ENCODE measurements around the gene EIF5A. TPM values are rescaled to one million over a fixed set of nuclear protein-coding genes. Genes with fewer than 3 reads are reported as not detected.

The EIF5A gene
- total RNA-seq, 1 experiment from 2014 or later = 1,140 TPM

DNA sequence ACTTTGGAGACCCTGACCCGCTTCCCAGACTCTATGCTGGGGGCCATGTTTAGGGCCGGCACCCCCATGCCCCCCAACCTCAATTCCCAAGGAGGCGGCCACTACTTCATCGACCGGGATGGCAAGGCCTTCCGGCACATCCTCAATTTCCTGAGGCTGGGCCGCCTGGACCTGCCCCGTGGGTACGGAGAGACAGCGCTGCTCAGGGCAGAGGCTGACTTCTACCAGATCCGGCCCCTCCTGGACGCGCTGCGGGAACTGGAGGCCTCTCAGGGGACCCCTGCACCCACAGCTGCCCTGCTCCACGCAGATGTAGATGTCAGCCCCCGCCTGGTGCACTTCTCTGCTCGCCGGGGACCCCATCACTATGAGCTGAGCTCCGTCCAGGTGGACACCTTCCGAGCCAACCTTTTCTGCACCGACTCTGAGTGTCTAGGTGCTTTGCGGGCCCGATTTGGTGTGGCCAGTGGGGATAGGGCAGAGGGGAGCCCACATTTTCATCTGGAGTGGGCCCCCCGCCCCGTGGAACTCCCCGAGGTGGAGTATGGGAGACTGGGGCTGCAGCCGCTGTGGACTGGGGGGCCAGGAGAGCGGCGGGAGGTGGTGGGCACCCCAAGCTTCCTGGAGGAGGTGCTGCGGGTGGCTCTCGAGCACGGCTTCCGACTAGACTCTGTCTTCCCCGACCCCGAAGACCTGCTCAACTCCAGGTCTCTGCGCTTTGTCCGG lies 45.6 kb downstream of the EIF5A start:
- no peaks in the 10 kb centered on the region for H3K9me3 ChIP-seq (ENCODE audit: low read length)
- POLR2A ChIA-PET (ENCODE audit: unreplicated experiment) = no interaction called here
- peaks cover 3% of the 10 kb centered on the region for H3F3A ChIP-seq (ENCODE audit: low read length, unreplicated experiment)
- H3K36me3 ChIP-seq (ENCODE audit: low read depth, low read length) = no peaks in the 10 kb centered on the region
- no peak for TF ChIP-seq CTCF (conservative IDR thresholded peaks at IDR 0.05; ENCODE audit: low read depth, low read length)
- TF ChIP-seq EZH2phosphoT487 (IDR thresholded peaks at IDR 0.05; ENCODE audit: borderline replicate concordance, low read length) = no peak
- no peak for TF ChIP-seq EZH2 (IDR thresholded peaks at IDR 0.05; ENCODE audit: low read length, unreplicated experiment)
- DNase-seq = no peak
- H3K4me3 ChIP-seq (ENCODE audit: low read length) = peak overlapping the region; percentile 87
- H3K27me3 ChIP-seq (ENCODE audit: low read length) = no peaks in the 10 kb centered on the region
- H4K20me1 ChIP-seq (ENCODE audit: low read length) = no peaks in the 10 kb centered on the region
- CTCF ChIA-PET = no interaction called here
- H3K79me2 ChIP-seq (ENCODE audit: low read length) = peaks cover 35% of the 10 kb centered on the region
- no peak for ATAC-seq
- peak overlapping the region; percentile 99 for H3K4me2 ChIP-seq (ENCODE audit: low read length)
- H3K4me1 ChIP-seq (ENCODE audit: insufficient read depth, low read length) = peaks cover 28% of the 10 kb centered on the region
- intact Hi-C loops (cut with micrococcal nuclease) = loop anchor here (5.0 kb wide), 1 partner anchor 84 kb away; the partner anchor contains the start of genes FGF11 and TMEM102
- H2AFZ ChIP-seq (ENCODE audit: low read length) = no peak overlapping the region
- H3K9ac ChIP-seq (ENCODE audit: low read length) = peak overlapping the region; percentile 88; the same call in 1 of the 2 replicates
- no peaks in the 10 kb centered on the region for H3K9me2 ChIP-seq (replicated peaks; ENCODE audit: low read length)
- no TSS peak for BruUV-seq (replicated peaks)
- no peak overlapping the region for H3K27ac ChIP-seq (ENCODE audit: low read length)

- no peak overlapping the region for H3K4me3 ChIP-seq (ENCODE audit: low read length)
- BruUV-seq (replicated peaks) = no TSS peak
- no peak; the same call in 1 of the 2 replicates for ATAC-seq
Observed at GRCh38 chr17:7354262-7354843, 46.9 kb downstream of the EIF5A start.

More at GRCh38 chr17:7354262-7354843, 46.9 kb downstream of the EIF5A start:
- TF ChIP-seq EZH2phosphoT487 (IDR thresholded peaks at IDR 0.05; ENCODE audit: borderline replicate concordance, low read length) (no peak), CTCF (conservative IDR thresholded peaks at IDR 0.05; ENCODE audit: low read depth, low read length) (no peak), EZH2 (IDR thresholded peaks at IDR 0.05; ENCODE audit: low read length, unreplicated experiment) (no peak)
- ChIA-PET POLR2A (ENCODE audit: unreplicated experiment) (no interaction called here), CTCF (no interaction called here)
- peaks cover 3% of the 10 kb centered on the region for H3F3A ChIP-seq (ENCODE audit: low read length, unreplicated experiment)
- H3K4me1 ChIP-seq (ENCODE audit: insufficient read depth, low read length) = peaks cover 28% of the 10 kb centered on the region
- no peaks in the 10 kb centered on the region for H3K27me3 ChIP-seq (ENCODE audit: low read length)
- peak overlapping the region; percentile 99; the same call in 1 of the 2 replicates for H3K4me2 ChIP-seq (ENCODE audit: low read length)
- no peaks in the 10 kb centered on the region for H3K9me2 ChIP-seq (replicated peaks; ENCODE audit: low read length)
- H2AFZ ChIP-seq (ENCODE audit: low read length) = no peak overlapping the region
- no peaks in the 10 kb centered on the region for H3K9me3 ChIP-seq (ENCODE audit: low read length)
- DNase-seq = peak; percentile 53
- H3K27ac ChIP-seq (ENCODE audit: low read length) = no peak overlapping the region
- no peaks in the 10 kb centered on the region for H3K36me3 ChIP-seq (ENCODE audit: low read depth, low read length)
- no peaks in the 10 kb centered on the region for H4K20me1 ChIP-seq (ENCODE audit: low read length)
- peaks cover 35% of the 10 kb centered on the region for H3K79me2 ChIP-seq (ENCODE audit: low read length)
- H3K9ac ChIP-seq (ENCODE audit: low read length) = no peak overlapping the region
- intact Hi-C loops (cut with micrococcal nuclease) = loop anchor here (5.0 kb wide), 1 partner anchor 83 kb away; the partner anchor contains the start of genes FGF11 and TMEM102
